Erythroblast (primary cell): ENCODE results near the gene ASCC1.

Source experiments
- GATA1 ChIP-seq: IDR thresholded peaks from 2 replicates; pipeline ENCODE4 v1.6.1; 2011; ENCODE audit warnings: low read depth, mild to moderate bottlenecking, control low read depth, low read length, moderate library complexity
- POLR2A ChIP-seq: IDR thresholded peaks from 2 replicates; pipeline ENCODE4 v1.6.1; 2011; ENCODE audit warnings: mild to moderate bottlenecking, low read length

- TF ChIP-seq POLR2A (no peak), GATA1 (no peak)
Measured at GRCh38 chr10:72072639-72073038, 143.4 kb downstream of the ASCC1 start.
